HCT116 (cell line): Measurements from ENCODE around the gene GRIA1. TPM values are rescaled to one million over a fixed set of nuclear protein-coding genes. Genes with fewer than 3 reads are reported as not detected.

Experiments used
- ATAC-seq: fragments of 200-7000 bp; cut with Tn5 transposase; 2 replicates; pipeline ENCODE4 v1.9.1; 2020; ENCODE audit warnings: mild to moderate bottlenecking, moderate library complexity
- BruUV-seq: library from RNA; stranded (reverse); fragments of 400-500 nt; replicated peaks from 2 replicates; lab custom pipeline; 2021; lab: Mats Ljungman, UMichigan
- CTCF ChIA-PET: fragments of 300-600 bp; sonication (Branson Sonifier 250); formaldehyde crosslinking; loops from one replicate; lab custom pipeline; 2021; ENCODE audit warnings: antibody characterized with exemption; lab: Charles Lee
- POLR2A ChIA-PET: fragments of 300-600, 350-600 bp; sonication (Branson Sonifier 250); formaldehyde crosslinking; loops from one replicate; lab custom pipeline; 2021; ENCODE audit warnings: antibody characterized with exemption; lab: Charles Lee
- RAD21 ChIA-PET, 2 experiments: fragments of 300-600 bp; sonication (Branson Sonifier 250); formaldehyde crosslinking; loops; one replicate each; lab custom pipeline; 2023; ENCODE audit warnings: low total read pairs in 2 of 2; ENCODE audit not compliant: uncharacterized antibody in 2 of 2, unreplicated experiment in 2 of 2, low non-redundant PET in 1 of 2; lab: Charles Lee
- DNase-seq: peaks from one replicate; pipeline ENCODE4 v3.0.0-alpha.2; 2010; ENCODE audit warnings: low read depth, low spot score
- H2AFZ ChIP-seq: fragments of 200-600 bp; shearing (Covaris generic), sonication (generic); 2 replicates; pipeline ENCODE4 v1.6.1; 2017; ENCODE audit warnings: low read depth, mixed run types, mixed read lengths, antibody characterized with exemption, low read length; ENCODE audit not compliant: poor library complexity, severe bottlenecking
- H3K27ac ChIP-seq: 2 replicates; pipeline ENCODE4 v1.5.1; 2012; ENCODE audit warnings: low read depth, low read length
- H3K27me3 ChIP-seq: fragments of 200-600 bp; sonication (generic); 2 replicates; pipeline ENCODE4 v1.6.1; 2016; ENCODE audit warnings: mixed run types, low read length, mixed read lengths; ENCODE audit not compliant: insufficient read depth
- H3K36me3 ChIP-seq, 2 experiments: fragments of 200-500 bp in 1 of 2; fragments of 200-600 bp in 1 of 2; sonication (Bioruptor generic) in 1 of 2; sonication (generic) in 1 of 2; 2 replicates each; pipeline versions ENCODE4 v1.5.1 to v1.6.1; 2014 to 2016; ENCODE audit warnings: low read length in 2 of 2, inconsistent platforms in 1 of 2, mixed read lengths in 1 of 2, mixed run types in 1 of 2; ENCODE audit not compliant: insufficient read depth in 2 of 2, control insufficient read depth in 1 of 2
- H3K4me1 ChIP-seq, 2 experiments: fragments of 200-600 bp in 1 of 2; sonication (generic) in 1 of 2; 2 replicates each; pipeline versions ENCODE4 v1.5.1 to v1.6.1; 2012 to 2017; ENCODE audit warnings: low read length in 2 of 2, inconsistent platforms in 1 of 2, mild to moderate bottlenecking in 1 of 2, mixed read lengths in 1 of 2, mixed run types in 1 of 2, moderate library complexity in 1 of 2; ENCODE audit not compliant: insufficient read depth in 2 of 2, control insufficient read depth in 1 of 2
- H3K4me2 ChIP-seq: fragments of 200-600 bp; sonication (generic); 2 replicates; pipeline ENCODE4 v1.6.1; 2017; ENCODE audit warnings: mixed run types, low read length, mixed read lengths
- H3K4me3 ChIP-seq, 2 experiments: fragments of 200-600 bp in 1 of 2; sonication (generic) in 1 of 2; replicated peaks in 1 of 2; 2 replicates each; pipeline ENCODE4 v1.5.1; 2011 to 2016; ENCODE audit warnings: low read length in 2 of 2, control low read depth in 1 of 2, low read depth in 1 of 2, mild to moderate bottlenecking in 1 of 2, mixed read lengths in 1 of 2, mixed run types in 1 of 2
- H3K79me2 ChIP-seq: fragments of 200-600 bp; sonication (generic); 2 replicates; pipeline ENCODE4 v1.6.1; 2017; ENCODE audit warnings: mild to moderate bottlenecking, mixed run types, low read length, moderate library complexity, mixed read lengths; ENCODE audit not compliant: insufficient read depth
- H3K9ac ChIP-seq: fragments of 200-600 bp; sonication (generic); 2 replicates; pipeline ENCODE4 v1.6.1; 2016; ENCODE audit warnings: low read length, mixed read lengths
- H3K9me2 ChIP-seq: fragments of 200-600 bp; sonication (generic), shearing (Covaris generic); 2 replicates; pipeline ENCODE4 v1.6.1; 2017; ENCODE audit warnings: mixed run types, mild to moderate bottlenecking, moderate library complexity; ENCODE audit not compliant: insufficient read depth
- H3K9me3 ChIP-seq, 2 experiments: fragments of 200-500 bp in 1 of 2; fragments of 200-600 bp in 1 of 2; sonication (Bioruptor generic) in 1 of 2; sonication (generic) in 1 of 2; 2 replicates each; pipeline ENCODE4 v1.6.1; 2014 to 2017; ENCODE audit warnings: low read length in 2 of 2, mixed read lengths in 2 of 2, inconsistent platforms in 1 of 2, low read depth in 1 of 2, mild to moderate bottlenecking in 1 of 2, mixed run types in 1 of 2, moderate library complexity in 1 of 2; ENCODE audit not compliant: control insufficient read depth in 1 of 2, insufficient read depth in 1 of 2
- H4K20me1 ChIP-seq: fragments of 200-600 bp; sonication (generic), shearing (Covaris generic); 2 replicates; pipeline ENCODE4 v1.6.1; 2017; ENCODE audit warnings: mixed run types, mild to moderate bottlenecking, moderate library complexity; ENCODE audit not compliant: insufficient read depth
- ATF3 ChIP-seq: IDR thresholded peaks from 2 replicates; pipeline ENCODE4 v1.6.1; 2012
- CBX3 ChIP-seq: IDR thresholded peaks from 2 replicates; pipeline ENCODE4 v1.6.1; 2012; ENCODE audit warnings: low read depth
- ELF1 ChIP-seq: IDR thresholded peaks from 2 replicates; pipeline ENCODE4 v1.6.1; 2012; ENCODE audit warnings: low read depth, borderline replicate concordance
- EZH2 ChIP-seq: fragments of 200-600 bp; sonication (generic); IDR thresholded peaks from 2 replicates; pipeline ENCODE4 v1.6.1; 2017; ENCODE audit warnings: antibody characterized with exemption, mixed run types
- MAX ChIP-seq: IDR thresholded peaks from 2 replicates; pipeline ENCODE4 v1.6.1; 2012
- POLR2AphosphoS5 ChIP-seq: IDR thresholded peaks from 2 replicates; pipeline ENCODE4 v1.6.1; 2011; ENCODE audit warnings: mild to moderate bottlenecking, low read depth, low read length, moderate library complexity
- RAD21 ChIP-seq: IDR thresholded peaks from 2 replicates; pipeline ENCODE4 v1.6.1; 2012; ENCODE audit warnings: low read depth, mild to moderate bottlenecking
- SP1 ChIP-seq: IDR thresholded peaks from 2 replicates; pipeline ENCODE4 v1.6.1; 2012; ENCODE audit warnings: low read depth
- SRF ChIP-seq: IDR thresholded peaks from 2 replicates; pipeline ENCODE4 v1.6.1; 2012; ENCODE audit warnings: low read depth
- YY1 ChIP-seq: IDR thresholded peaks from 2 replicates; pipeline ENCODE4 v1.6.1; 2011; ENCODE audit warnings: low read length, low read depth, moderate library complexity, mild to moderate bottlenecking; ENCODE audit not compliant: insufficient replicate concordance; ENCODE audit errors: extremely low read depth
- ZBTB33 ChIP-seq: IDR thresholded peaks from 2 replicates; pipeline ENCODE4 v1.6.1; 2011; ENCODE audit warnings: mild to moderate bottlenecking, low read length, moderate library complexity; ENCODE audit not compliant: insufficient replicate concordance; ENCODE audit errors: extremely low read depth
- intact Hi-C: fragments of 100-400 bp; cut with micrococcal nuclease; formaldehyde crosslinking; loops from 2 replicates; pipeline ENCODE4 v1.10.0; 2022
- total RNA-seq: library from RNA; stranded (reverse); gene quantifications from one replicate; pipeline ENCODE4 v1.2.1, GENCODE V29; 2021; ENCODE audit not compliant: unreplicated experiment

The GRIA1 gene
- total RNA-seq, 1 experiment from 2014 or later: not detected

- Histone ChIP-seq H3K4me1 (no peaks in the 10 kb centered on the region), H3K36me3 (no peaks in the 10 kb centered on the region), H3K4me3 (no peak overlapping the region), H3K79me2 (no peaks in the 10 kb centered on the region), H3K27ac (no peak overlapping the region), H3K4me2 (no peak overlapping the region), H3K9me2 (no peaks in the 10 kb centered on the region), H3K9ac (no peak overlapping the region), H3K9me3 (no peaks in the 10 kb centered on the region), H3K27me3 (peaks cover 29% of the 10 kb centered on the region), H4K20me1 (no peaks in the 10 kb centered on the region), H2AFZ (no peak overlapping the region)
- DNase-seq: no peak
- BruUV-seq: no TSS peak
- no peak for ATAC-seq
- ChIA-PET POLR2A (no interaction called here), RAD21 (no interaction called here), CTCF (no interaction called here)
- intact Hi-C loops: no loop called here
- TF ChIP-seq CBX3 (no peak), ZBTB33 (no peak), SP1 (no peak), ATF3 (no peak), MAX (no peak), SRF (no peak)
Observed at GRCh38 chr5:153690236-153690635, 199.8 kb downstream of the GRIA1 start.

GRCh38 chr5:153696256-153696655 lies 205.8 kb downstream of the GRIA1 start:
- ATAC-seq (no peak), DNase-seq (no peak)
- Histone ChIP-seq H4K20me1 (no peaks in the 10 kb centered on the region), H3K36me3 (no peaks in the 10 kb centered on the region), H3K9me3 (no peaks in the 10 kb centered on the region), H3K4me2 (no peak overlapping the region), H3K4me3 (no peak overlapping the region), H3K79me2 (no peaks in the 10 kb centered on the region), H2AFZ (no peak overlapping the region), H3K4me1 (no peaks in the 10 kb centered on the region), H3K27me3 (peaks cover 29% of the 10 kb centered on the region), H3K9ac (no peak overlapping the region), H3K9me2 (no peaks in the 10 kb centered on the region), H3K27ac (no peak overlapping the region)
- POLR2A ChIA-PET: no interaction called here
- CTCF ChIA-PET: no interaction called here
- RAD21 ChIA-PET: no interaction called here
- intact Hi-C loops: no loop called here
- no TSS peak for BruUV-seq
- TF ChIP-seq ELF1 (no peak), RAD21 (no peak), YY1 (no peak), POLR2AphosphoS5 (no peak), EZH2 (no peak), ATF3 (no peak)
